HL-60 (cell line): ENCODE data around the gene GOLGA6C.
"Not testable (repeated sequence)": the region's sequence is repeated elsewhere in the genome, so short reads cannot be mapped to it uniquely, and the experiment has no call there.

Experiments
- SPI1 ChIP-seq: IDR thresholded peaks from 2 replicates; pipeline ENCODE4 v1.6.1; 2012; ENCODE audit warnings: low read depth, mild to moderate bottlenecking, borderline replicate concordance
- TF ChIP-seq, protein P1 (sequence below): IDR thresholded peaks from one replicate; pipeline ENCODE4 v1.5.1; 2011; ENCODE audit warnings: low read length, control low read depth, inconsistent platforms; ENCODE audit not compliant: insufficient read depth
- TF ChIP-seq, protein P2 (sequence below): IDR thresholded peaks from 2 replicates; pipeline ENCODE4 v1.6.1; 2012; ENCODE audit warnings: low read depth; ENCODE audit not compliant: insufficient replicate concordance

DNA sequence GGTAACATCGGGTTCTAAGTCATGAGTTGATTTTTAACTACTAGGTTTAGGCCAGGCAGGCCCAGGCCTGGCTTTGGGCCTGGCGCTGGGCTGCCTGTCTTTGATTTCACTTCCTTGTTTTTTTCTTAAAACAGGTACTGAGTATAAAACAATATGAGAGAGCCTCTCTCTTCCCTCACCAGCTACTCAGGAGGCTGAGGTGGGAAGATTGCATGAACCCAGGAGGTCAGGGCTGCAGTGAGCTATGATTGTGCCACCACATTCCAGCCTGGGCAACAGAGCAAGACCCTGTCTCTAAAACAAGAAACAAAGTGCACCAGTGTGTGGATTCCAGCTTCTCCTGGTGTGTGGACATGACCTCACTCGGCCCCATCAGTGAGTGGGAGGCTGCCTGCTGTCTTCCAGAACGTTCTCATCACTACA, 38.6 kb upstream of the GOLGA6C start:
- TF ChIP-seq, protein P1, sequence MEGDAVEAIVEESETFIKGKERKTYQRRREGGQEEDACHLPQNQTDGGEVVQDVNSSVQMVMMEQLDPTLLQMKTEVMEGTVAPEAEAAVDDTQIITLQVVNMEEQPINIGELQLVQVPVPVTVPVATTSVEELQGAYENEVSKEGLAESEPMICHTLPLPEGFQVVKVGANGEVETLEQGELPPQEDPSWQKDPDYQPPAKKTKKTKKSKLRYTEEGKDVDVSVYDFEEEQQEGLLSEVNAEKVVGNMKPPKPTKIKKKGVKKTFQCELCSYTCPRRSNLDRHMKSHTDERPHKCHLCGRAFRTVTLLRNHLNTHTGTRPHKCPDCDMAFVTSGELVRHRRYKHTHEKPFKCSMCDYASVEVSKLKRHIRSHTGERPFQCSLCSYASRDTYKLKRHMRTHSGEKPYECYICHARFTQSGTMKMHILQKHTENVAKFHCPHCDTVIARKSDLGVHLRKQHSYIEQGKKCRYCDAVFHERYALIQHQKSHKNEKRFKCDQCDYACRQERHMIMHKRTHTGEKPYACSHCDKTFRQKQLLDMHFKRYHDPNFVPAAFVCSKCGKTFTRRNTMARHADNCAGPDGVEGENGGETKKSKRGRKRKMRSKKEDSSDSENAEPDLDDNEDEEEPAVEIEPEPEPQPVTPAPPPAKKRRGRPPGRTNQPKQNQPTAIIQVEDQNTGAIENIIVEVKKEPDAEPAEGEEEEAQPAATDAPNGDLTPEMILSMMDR: not testable (repeated sequence)
- TF ChIP-seq SPI1: not testable (repeated sequence)
- TF ChIP-seq, protein P2, sequence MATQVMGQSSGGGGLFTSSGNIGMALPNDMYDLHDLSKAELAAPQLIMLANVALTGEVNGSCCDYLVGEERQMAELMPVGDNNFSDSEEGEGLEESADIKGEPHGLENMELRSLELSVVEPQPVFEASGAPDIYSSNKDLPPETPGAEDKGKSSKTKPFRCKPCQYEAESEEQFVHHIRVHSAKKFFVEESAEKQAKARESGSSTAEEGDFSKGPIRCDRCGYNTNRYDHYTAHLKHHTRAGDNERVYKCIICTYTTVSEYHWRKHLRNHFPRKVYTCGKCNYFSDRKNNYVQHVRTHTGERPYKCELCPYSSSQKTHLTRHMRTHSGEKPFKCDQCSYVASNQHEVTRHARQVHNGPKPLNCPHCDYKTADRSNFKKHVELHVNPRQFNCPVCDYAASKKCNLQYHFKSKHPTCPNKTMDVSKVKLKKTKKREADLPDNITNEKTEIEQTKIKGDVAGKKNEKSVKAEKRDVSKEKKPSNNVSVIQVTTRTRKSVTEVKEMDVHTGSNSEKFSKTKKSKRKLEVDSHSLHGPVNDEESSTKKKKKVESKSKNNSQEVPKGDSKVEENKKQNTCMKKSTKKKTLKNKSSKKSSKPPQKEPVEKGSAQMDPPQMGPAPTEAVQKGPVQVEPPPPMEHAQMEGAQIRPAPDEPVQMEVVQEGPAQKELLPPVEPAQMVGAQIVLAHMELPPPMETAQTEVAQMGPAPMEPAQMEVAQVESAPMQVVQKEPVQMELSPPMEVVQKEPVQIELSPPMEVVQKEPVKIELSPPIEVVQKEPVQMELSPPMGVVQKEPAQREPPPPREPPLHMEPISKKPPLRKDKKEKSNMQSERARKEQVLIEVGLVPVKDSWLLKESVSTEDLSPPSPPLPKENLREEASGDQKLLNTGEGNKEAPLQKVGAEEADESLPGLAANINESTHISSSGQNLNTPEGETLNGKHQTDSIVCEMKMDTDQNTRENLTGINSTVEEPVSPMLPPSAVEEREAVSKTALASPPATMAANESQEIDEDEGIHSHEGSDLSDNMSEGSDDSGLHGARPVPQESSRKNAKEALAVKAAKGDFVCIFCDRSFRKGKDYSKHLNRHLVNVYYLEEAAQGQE: not testable (repeated sequence)
